ENCODE data around the gene CSK.

The CSK gene

GRCh38 chr15:74788042-74788682 is 6.3 kb downstream of the CSK start:
- no peak for DNase-seq

- DNase-seq, result no peak
Measured at GRCh38 chr15:74788683-74789151, 6.8 kb downstream of the CSK start.

GRCh38 chr15:74789171-74789631 is 7.3 kb downstream of the CSK start:
- DNase-seq, result no peak

DNA sequence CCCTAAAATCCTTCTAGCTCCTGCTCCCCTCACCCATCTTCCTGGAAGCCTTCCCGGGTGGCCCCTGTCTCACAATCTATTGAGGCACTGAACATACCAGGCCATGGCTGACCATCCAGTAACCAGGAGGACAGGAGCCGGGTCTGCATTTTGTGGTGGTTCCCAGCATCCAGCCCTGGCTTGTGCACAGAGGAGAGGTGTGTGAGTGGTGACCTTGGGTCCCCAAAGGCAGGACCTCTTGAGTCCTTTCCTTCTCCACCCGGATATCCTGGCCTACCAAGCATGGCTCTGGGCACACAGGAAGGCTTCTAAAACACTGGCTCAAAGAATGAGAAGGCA is 7.8 kb downstream of the CSK start:
- DNase-seq, result no peak

- DNase-seq, result no peak
Measured at GRCh38 chr15:74790080-74790916, 8.4 kb downstream of the CSK start.

GRCh38 chr15:74791007-74791406 is 9.1 kb downstream of the CSK start:
- no peak for DNase-seq

GRCh38 chr15:74791667-74792066 is 9.8 kb downstream of the CSK start:
- no peak for DNase-seq

DNA sequence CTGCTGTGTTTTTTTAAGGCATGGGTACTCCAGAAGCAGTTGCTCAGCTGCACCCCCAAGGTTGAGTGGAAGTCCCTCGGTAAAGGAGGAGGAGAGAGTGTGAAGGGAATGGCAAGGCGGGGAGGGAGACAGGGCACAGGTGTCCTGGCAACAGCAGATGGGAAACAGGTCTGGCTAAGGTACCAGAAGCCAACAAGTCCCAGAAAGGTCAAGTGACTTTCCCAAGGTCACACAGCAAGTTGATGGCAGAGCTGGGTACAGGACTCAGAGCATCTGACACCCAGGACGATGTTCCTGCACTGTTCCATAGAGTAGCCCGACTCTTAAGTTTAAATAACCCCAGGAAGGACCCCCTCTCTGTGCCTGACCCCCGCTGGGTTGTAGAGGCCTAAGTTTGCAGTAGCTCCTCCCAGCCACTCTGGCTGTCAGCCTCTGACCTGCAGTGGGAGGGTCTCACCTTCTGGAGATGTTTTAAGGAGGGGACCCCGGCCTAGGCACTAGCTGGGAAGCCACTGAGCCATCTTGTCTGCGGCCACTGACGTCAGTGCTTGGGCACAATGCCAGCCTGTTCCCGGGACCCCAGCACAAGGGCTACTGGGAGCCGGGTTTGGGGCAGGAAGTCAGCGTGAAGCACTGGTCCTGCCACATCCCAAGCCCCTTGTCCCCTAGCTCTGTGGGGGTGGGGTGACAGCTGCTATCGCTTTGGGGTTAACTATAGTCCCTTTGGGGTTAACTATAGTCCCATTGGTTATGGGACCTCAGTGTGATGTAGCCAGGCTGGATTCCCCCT is 10.5 kb downstream of the CSK start:
- no peak for DNase-seq

- no peak for DNase-seq
Measured at GRCh38 chr15:74793135-74794028, 11.5 kb downstream of the CSK start.

GRCh38 chr15:74794248-74794969 is 12.5 kb downstream of the CSK start:
- DNase-seq, result no peak

GRCh38 chr15:74794970-74795349 is 13.1 kb downstream of the CSK start:
- no peak for DNase-seq

- DNase-seq, result no peak
Measured at GRCh38 chr15:74795966-74796625, 14.2 kb downstream of the CSK start.

GRCh38 chr15:74798388-74799254 is 16.7 kb downstream of the CSK start:
- no peak for DNase-seq

GRCh38 chr15:74799255-74799855 is 17.5 kb downstream of the CSK start:
- no peak for DNase-seq

- no peak for DNase-seq
Measured at GRCh38 chr15:74799856-74800558, 18.1 kb downstream of the CSK start.

GRCh38 chr15:74800559-74801094 is 18.7 kb downstream of the CSK start:
- no peak for DNase-seq

DNA sequence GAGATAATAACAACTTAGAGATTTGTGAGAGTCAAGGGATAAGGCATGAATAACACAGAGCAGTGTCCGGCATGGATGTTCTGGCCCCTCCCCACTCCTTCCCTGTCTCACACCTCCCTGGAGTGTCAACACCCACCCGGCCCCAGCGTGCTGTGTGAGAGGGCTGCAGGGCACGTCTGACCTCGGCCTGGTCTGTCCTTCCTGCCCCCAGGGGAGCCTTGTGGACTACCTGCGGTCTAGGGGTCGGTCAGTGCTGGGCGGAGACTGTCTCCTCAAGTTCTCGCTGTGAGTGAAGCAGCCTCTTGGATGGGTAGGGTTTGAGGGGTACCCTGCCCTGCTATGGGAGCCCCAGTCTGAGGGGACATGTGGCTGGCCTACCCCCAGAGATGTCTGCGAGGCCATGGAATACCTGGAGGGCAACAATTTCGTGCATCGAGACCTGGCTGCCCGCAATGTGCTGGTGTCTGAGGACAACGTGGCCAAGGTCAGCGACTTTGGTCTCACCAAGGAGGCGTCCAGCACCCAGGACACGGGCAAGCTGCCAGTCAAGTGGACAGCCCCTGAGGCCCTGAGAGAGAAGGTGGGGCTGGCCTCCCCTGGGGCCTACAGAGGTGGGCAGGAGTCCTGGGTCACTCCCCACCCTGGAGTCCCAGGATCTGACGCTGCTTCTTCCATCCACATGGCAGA is 19.6 kb downstream of the CSK start:
- no peak for DNase-seq

DNA sequence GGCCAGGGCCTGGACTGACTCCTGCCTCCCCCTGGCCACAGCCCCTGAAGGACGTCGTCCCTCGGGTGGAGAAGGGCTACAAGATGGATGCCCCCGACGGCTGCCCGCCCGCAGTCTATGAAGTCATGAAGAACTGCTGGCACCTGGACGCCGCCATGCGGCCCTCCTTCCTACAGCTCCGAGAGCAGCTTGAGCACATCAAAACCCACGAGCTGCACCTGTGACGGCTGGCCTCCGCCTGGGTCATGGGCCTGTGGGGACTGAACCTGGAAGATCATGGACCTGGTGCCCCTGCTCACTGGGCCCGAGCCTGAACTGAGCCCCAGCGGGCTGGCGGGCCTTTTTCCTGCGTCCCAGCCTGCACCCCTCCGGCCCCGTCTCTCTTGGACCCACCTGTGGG is 20.4 kb downstream of the CSK start:
- no peak for DNase-seq

Measured in NCI-H774 (cell line).